Effector memory CD8-positive, alpha-beta T cell (primary cell): ENCODE measurements around the gene RNF181.
A peak's percentile ranks its signal among the peaks of the same experiment; 100 is the strongest.
"Not testable (repeated sequence)": the region's sequence is repeated elsewhere in the genome, so short reads cannot be mapped to it uniquely, and the experiment has no call there.

ENCODE experiments used
- ATAC-seq: fragments of 150-1000 bp; cut with Tn5 transposase; replicated peaks from 2 replicates; pipeline ENCODE4 v1.10.0; 2021; ENCODE audit warnings: mild to moderate bottlenecking, moderate library complexity
- DNase-seq, 3 experiments: peaks; one replicate each; pipeline ENCODE4 v3.0.0; 2021
- H3K27ac Mint-ChIP-seq, 2 donors: one replicate each; pipeline ENCODE4 v1.8.0; 2022; ENCODE audit warnings: mild to moderate bottlenecking in 2 of 2, mixed read lengths in 2 of 2, moderate library complexity in 2 of 2
- H3K27me3 Mint-ChIP-seq, 2 donors: one replicate each; pipeline ENCODE4 v1.8.0; 2022; ENCODE audit warnings: mixed read lengths in 2 of 2
- H3K36me3 Mint-ChIP-seq: one replicate; pipeline ENCODE4 v1.8.0; 2022; ENCODE audit warnings: mild to moderate bottlenecking, moderate library complexity, mixed read lengths; ENCODE audit not compliant: insufficient read depth
- H3K4me1 Mint-ChIP-seq, 2 donors: one replicate each; pipeline ENCODE4 v1.8.0; 2022; ENCODE audit warnings: low read depth in 2 of 2, mixed read lengths in 2 of 2
- H3K4me3 Mint-ChIP-seq, 2 donors: one replicate each; pipeline ENCODE4 v1.8.0; 2022; ENCODE audit warnings: mild to moderate bottlenecking in 2 of 2, mixed read lengths in 2 of 2, moderate library complexity in 2 of 2
- H3K9me3 Mint-ChIP-seq, 2 donors: one replicate each; pipeline ENCODE4 v1.8.0; 2022; ENCODE audit warnings: mixed read lengths in 2 of 2

The RNF181 gene

DNA sequence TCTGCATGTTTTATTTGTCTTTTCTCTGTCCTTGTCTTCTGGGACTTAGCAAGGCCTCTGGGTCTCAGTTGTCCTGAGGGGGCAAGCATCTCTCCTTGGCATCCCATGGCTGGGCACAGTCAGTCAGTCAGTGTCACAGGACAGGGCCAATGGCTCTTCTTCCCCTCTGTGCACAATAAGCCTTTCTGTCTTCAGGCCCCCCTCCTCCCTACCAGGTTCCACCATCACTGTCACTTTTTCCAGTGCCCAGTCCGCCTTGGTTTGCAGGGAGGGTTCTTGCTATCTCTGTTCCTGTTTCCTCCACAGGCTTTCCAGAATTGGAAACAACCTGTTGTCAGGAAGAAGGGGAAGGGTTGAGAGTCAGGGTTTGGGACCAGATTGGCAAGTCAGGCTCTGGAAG lies 13.1 kb upstream of the RNF181 start:
- H3K4me3 Mint-ChIP-seq = no peak overlapping the region
- H3K9me3 Mint-ChIP-seq = no peaks in the 10 kb centered on the region
- peaks cover 49 to 54% of the 10 kb centered on the region in 2 donors for H3K4me1 Mint-ChIP-seq

DNA sequence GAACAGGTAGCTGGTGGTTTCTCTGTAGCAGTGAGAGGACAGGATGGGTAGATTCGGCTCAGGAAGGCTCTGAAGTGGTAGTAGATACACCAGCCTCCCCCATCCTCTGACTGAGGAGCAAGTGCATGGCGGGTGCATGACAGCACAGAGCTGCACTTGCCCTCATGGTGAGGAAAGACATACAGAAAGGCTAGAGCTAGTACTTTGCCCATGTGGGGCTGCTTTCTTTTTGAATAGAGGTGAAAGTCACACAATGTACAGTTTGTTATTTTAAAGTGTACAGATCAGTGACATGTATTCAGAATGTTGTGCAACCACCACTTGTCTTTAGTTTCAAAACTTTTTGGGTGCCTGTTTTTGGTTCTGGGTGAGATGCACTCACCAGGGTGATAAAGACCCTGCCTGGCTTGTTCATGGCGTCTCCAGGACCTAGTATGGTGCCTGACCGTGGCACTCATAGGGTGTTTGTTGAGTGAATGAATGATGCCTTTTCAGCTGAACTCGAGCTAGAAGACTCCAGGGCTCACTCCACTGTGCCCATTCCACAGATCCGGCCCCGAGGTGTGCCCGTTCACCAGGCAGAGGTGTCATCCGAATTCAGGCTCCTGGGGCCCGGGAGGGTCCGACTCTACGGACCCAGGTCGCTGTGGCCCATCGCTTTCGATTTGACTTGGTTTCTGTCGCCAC lies 11.7 kb upstream of the RNF181 start:
- no peaks in the 10 kb centered on the region for H3K27me3 Mint-ChIP-seq
- H3K4me3 Mint-ChIP-seq = peak overlapping the region; percentile 78 to 85
- DNase-seq = peak in 1 of 3 experiments; percentile 23
- H3K27ac Mint-ChIP-seq = peak overlapping the region; percentile 86 to 89
- ATAC-seq = peak; percentile 44
- H3K9me3 Mint-ChIP-seq = no peaks in the 10 kb centered on the region
- peaks cover 42 to 48% of the 10 kb centered on the region in 2 donors for H3K4me1 Mint-ChIP-seq
- peaks cover 11% of the 10 kb centered on the region for H3K36me3 Mint-ChIP-seq

More for the DNA sequence above, 13.1 kb upstream of the RNF181 start:
- H3K36me3 Mint-ChIP-seq = peaks cover 15% of the 10 kb centered on the region
- peak overlapping the region in 1 of 2 donors; percentile 86 for H3K27ac Mint-ChIP-seq
- DNase-seq (no peak), ATAC-seq (no peak)
- no peaks in the 10 kb centered on the region for H3K27me3 Mint-ChIP-seq

DNA sequence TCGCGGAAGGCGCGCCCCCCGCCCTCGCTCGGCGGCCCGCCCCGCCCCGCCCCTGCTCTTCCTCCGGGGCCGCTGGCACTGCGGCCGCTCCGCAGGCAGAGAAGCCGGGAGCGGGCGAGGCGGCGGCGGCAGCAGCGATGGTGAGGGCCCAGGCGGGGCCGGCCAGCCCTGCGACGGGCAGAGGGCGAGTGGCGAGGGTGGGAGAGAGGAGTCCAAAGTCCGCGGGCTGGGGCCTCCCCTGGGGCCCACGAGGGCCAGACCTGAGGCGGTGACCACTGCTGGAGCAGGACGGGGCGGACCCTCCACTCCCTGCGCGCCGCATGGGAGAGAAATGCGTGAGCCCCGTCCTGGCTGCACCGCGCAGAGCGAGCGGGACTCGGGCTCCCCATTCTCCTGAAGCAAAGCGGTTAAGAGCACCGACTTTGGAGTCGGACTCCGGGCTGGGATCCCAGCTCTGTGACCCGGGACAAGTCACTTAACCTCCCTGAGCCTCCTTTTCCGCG lies 11.1 kb upstream of the RNF181 start, which contains the start of gene VAMP5:
VAMP5 (plus strand) TSS at position 78 of the 503 bp plus-strand sequence; CDS start at position 138, 60 bp downstream.
- H3K27ac Mint-ChIP-seq = peak within 1 kb of the TSS; percentile 89 to 90
- H3K4me3 Mint-ChIP-seq = peak within 1 kb of the TSS; percentile 78 to 85
- ATAC-seq = peak; percentile 69
- no peaks in the 10 kb centered on the region for H3K9me3 Mint-ChIP-seq
- peak in 1 of 3 experiments; percentile 15 for DNase-seq
- peaks cover 8% of the 10 kb centered on the region for H3K36me3 Mint-ChIP-seq
- H3K27me3 Mint-ChIP-seq = no peaks in the 10 kb centered on the region
- peaks cover 39 to 43% of the 10 kb centered on the region in 2 donors for H3K4me1 Mint-ChIP-seq

DNA sequence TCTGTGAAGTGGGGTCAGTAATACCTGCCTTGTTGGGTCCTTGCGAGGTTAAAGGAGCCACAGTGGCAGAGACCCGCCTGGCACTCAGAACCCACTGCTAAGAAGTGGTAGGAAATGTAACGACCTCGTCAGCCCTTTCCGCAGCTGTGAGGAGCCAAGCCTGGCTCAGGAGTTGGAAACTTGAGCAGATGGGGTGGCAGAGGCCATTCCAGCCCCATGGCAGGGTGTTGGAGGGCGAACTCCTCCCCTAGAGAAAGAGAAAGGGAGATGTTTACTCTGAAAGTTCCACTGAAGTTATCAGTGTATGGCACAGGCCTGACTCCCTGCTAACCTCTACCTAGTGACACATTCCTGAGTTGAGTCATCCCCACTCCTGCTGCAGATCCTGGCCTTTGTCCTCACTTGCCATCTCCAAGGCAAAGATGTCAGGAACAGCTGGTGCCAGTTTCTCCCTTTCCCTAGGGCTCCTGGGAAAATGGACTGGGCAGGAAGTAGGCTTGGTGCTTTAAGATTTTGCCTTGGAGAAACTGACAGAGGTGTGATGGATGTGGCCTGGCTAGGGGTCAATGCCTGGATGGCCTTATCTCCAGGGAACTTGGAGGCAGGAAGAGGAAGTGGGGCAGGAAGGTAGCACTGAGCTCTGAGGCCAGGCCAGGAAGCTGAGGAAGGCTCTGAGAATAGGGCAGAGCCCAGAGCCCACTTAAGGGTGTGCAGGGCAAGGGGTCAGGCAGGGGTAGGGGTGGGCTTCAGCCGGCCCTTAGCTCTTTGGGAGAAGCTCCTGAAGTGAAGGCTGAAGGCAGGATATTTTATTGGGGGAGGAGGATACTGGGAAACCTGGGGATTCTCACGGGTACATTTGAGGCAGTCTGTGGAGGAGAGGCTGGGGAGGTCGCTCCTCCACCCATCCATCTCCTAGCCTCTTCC lies 10.4 kb upstream of the RNF181 start:
- Mint-ChIP-seq H3K4me3 (peak overlapping the region; percentile 78 to 85), H3K27ac (peak overlapping the region; percentile 89 to 90), H3K36me3 (peaks cover 4% of the 10 kb centered on the region), H3K27me3 (no peaks in the 10 kb centered on the region), H3K4me1 (peaks cover 33 to 40% of the 10 kb centered on the region in 2 donors), H3K9me3 (no peaks in the 10 kb centered on the region)
- ATAC-seq (peak; percentile 50), DNase-seq (peak in 1 of 3 experiments; percentile 18)

DNA sequence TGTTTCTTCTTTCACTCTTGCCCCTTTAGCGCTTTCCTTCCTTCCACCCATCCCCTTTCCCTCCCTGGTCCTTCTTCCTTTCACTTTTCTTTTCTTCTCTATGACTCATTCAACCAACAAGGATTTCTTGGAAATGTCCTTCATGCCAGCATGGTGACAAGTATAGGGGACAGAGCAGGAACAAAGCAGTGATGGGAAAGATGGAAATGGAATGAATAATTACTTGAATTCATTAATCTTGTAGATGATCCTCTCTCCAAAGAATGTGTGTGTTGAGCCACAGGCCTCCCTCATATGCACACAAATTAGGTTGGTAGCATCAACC lies 9.8 kb upstream of the RNF181 start:
- no peak for DNase-seq
- H3K36me3 Mint-ChIP-seq = peaks cover 6% of the 10 kb centered on the region
- H3K4me1 Mint-ChIP-seq = peaks cover 31 to 41% of the 10 kb centered on the region in 2 donors
- H3K4me3 Mint-ChIP-seq = peak overlapping the region; percentile 78 to 85
- no peaks in the 10 kb centered on the region for H3K9me3 Mint-ChIP-seq
- H3K27me3 Mint-ChIP-seq = no peaks in the 10 kb centered on the region
- H3K27ac Mint-ChIP-seq = peak overlapping the region; percentile 89 to 90
- ATAC-seq = no peak

DNA sequence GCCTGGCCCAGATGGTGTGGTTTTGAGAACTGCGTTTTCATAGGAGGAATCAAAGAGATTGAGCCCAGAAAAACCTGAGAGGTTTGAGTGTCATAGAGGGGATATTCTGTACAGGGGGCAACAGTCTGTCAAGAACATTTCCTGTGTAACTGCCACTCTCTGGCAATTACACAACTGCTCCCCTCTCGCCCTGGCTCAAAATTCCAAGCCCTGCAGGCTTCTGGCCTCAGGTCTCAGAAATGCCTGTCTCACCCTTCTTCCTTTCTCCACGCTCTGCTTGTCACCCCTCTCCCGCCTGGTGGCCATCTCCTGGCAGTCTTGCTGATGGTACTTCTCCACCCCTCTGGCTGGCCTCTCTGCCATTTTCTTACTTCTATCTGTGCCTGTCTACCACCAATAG lies 7.3 kb upstream of the RNF181 start:
- H3K4me1 Mint-ChIP-seq = peaks cover 25 to 40% of the 10 kb centered on the region in 2 donors

DNA sequence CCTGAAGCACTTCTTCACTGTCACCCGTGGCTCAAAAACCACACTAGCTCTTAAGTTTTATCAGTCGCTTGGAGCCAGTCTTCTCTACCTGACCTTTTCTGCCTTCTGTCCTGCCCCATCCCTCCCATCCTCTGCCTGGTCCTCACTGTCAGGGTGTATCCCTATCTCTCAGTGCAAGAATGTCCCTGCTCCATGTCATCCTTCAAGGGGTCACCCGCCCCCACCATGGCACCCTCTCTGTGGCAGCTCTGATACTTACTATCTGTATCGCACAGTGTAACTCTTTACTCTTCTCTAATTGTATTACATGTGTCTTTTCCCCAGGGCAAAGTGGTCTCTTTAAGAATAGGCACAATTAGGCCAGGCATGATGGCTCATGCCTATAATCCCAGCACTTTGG lies 6.9 kb upstream of the RNF181 start:
- H3K27me3 Mint-ChIP-seq = no peaks in the 10 kb centered on the region
- H3K36me3 Mint-ChIP-seq = peaks cover 6% of the 10 kb centered on the region
- H3K27ac Mint-ChIP-seq = peak overlapping the region; percentile 13 to 70
- ATAC-seq (no peak), DNase-seq (no peak)
- peaks cover 21 to 39% of the 10 kb centered on the region in 2 donors for H3K4me1 Mint-ChIP-seq
- no peaks in the 10 kb centered on the region for H3K9me3 Mint-ChIP-seq
- H3K4me3 Mint-ChIP-seq = no peak overlapping the region

More for the DNA sequence above, 7.3 kb upstream of the RNF181 start:
- DNase-seq = no peak
- no peak for ATAC-seq
- Mint-ChIP-seq H3K36me3 (peaks cover 6% of the 10 kb centered on the region), H3K27ac (peak overlapping the region; percentile 13 to 70), H3K27me3 (no peaks in the 10 kb centered on the region), H3K9me3 (no peaks in the 10 kb centered on the region), H3K4me3 (no peak overlapping the region)

DNA sequence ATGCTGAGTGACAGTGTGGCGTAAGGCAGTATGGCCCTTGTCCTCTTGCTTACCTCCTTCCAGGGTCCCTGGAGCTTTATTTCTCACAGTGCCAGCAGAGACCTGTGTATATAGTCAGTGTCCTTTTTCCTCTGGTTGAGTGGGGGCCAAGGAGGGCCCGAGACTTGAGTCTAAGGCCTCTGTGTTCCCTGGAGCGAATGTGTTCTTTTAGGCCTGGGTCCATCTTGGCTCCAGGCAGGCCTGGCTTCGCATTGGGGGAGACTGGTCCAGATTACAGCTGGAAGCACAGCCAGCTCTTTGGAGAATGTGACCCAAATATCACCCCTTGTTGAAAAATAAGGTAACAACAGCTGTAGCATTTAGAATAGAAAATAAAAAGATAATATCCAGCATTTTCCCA lies 6.4 kb upstream of the RNF181 start:
- ATAC-seq (no peak), DNase-seq (no peak)
- no peaks in the 10 kb centered on the region for H3K9me3 Mint-ChIP-seq
- H3K4me1 Mint-ChIP-seq = peaks cover 23 to 42% of the 10 kb centered on the region in 2 donors
- peaks cover 6% of the 10 kb centered on the region for H3K36me3 Mint-ChIP-seq
- no peaks in the 10 kb centered on the region for H3K27me3 Mint-ChIP-seq
- H3K27ac Mint-ChIP-seq = peak overlapping the region in 1 of 2 donors; percentile 10
- no peak overlapping the region for H3K4me3 Mint-ChIP-seq

DNA sequence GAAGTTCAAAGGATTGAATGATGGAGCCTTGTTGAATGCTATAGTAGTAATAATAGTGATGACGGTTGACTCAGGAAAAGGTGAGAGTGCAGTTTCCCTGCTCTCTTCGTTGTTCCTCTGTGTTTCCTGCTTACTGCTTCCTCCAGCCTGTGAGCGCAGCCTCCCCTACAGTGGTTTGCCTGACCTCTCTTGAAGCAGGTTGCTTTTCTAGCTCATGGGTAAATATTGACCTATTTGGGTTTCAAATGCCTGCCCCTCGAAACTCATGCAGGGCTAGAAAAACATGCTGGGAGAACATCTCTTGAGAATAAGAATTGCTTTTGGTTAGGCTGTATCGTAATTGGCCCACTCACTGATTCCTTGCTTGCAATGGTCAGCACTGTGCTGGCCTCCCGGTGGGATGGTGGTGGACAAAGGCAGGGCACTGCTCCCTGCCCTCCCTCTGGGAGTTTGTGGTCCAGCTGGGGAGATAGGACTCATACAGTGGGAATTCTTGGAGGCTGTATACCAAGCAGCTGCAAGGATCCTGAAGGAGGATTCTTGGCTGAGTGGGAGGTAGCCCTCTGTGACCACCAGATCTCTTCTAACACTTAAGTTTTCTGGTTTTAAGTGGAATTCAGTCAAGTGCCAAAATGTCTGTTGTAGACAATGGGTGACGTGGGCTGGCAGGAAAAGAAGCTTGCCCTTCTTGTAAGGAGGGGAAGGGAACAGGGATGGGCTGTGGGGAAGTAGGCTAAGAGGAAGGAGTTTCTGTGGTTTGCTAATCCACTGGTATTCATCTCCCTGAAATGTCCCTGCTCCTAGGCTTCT lies 5.4 kb upstream of the RNF181 start:
- no peak overlapping the region for H3K4me3 Mint-ChIP-seq
- ATAC-seq (no peak), DNase-seq (no peak)
- H3K4me1 Mint-ChIP-seq = peaks cover 28 to 45% of the 10 kb centered on the region in 2 donors
- peaks cover 10% of the 10 kb centered on the region for H3K36me3 Mint-ChIP-seq
- peak overlapping the region in 1 of 2 donors; percentile 81 for H3K27ac Mint-ChIP-seq
- H3K9me3 Mint-ChIP-seq = no peaks in the 10 kb centered on the region
- no peaks in the 10 kb centered on the region for H3K27me3 Mint-ChIP-seq

DNA sequence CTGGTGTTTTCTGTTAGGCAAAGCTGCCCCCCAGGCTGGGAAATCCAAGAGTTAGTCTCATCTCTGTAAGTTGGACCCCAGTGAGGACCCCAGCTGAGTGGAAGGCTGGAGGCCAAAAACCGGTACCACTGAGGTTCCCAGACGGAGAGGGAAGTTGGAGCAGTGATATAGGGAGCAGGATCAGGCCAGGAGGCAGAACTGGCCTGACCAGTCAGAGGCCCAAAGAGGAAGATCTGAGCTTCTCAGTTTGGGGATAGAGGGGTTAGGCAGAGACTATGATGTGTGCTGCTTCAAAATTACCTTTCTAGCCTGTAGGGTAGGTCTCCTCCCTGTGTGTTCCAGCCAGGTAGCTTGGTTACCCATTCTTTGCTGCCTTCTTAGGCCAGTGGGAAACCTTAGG lies 4.6 kb upstream of the RNF181 start:
- no peaks in the 10 kb centered on the region for H3K27me3 Mint-ChIP-seq
- ATAC-seq (no peak), DNase-seq (no peak)
- H3K4me1 Mint-ChIP-seq = peaks cover 28 to 44% of the 10 kb centered on the region in 2 donors
- no peak overlapping the region for H3K27ac Mint-ChIP-seq
- H3K36me3 Mint-ChIP-seq = peaks cover 18% of the 10 kb centered on the region
- H3K4me3 Mint-ChIP-seq = no peak overlapping the region
- no peaks in the 10 kb centered on the region for H3K9me3 Mint-ChIP-seq

DNA sequence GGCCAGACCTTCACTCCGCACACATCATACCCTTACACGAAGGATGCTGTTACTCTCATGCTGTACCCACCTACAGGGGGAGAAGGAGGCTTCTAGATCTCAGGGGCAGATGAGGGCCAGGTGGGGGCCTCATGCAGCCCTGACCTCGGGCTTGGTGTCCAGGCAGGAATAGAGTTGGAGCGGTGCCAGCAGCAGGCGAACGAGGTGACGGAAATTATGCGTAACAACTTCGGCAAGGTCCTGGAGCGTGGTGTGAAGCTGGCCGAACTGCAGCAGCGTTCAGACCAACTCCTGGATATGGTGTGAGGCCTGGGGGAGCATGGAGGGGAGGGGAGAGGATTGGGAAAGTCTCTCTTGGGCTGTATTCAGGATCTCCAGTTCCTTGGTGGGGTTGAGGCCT lies 4.0 kb upstream of the RNF181 start:
- Mint-ChIP-seq H3K36me3 (peaks cover 19% of the 10 kb centered on the region), H3K9me3 (no peaks in the 10 kb centered on the region), H3K27me3 (no peaks in the 10 kb centered on the region), H3K4me1 (peaks cover 33 to 44% of the 10 kb centered on the region in 2 donors), H3K4me3 (no peak overlapping the region), H3K27ac (peak overlapping the region in 1 of 2 donors; percentile 35)
- no peak for DNase-seq
- ATAC-seq = no peak

DNA sequence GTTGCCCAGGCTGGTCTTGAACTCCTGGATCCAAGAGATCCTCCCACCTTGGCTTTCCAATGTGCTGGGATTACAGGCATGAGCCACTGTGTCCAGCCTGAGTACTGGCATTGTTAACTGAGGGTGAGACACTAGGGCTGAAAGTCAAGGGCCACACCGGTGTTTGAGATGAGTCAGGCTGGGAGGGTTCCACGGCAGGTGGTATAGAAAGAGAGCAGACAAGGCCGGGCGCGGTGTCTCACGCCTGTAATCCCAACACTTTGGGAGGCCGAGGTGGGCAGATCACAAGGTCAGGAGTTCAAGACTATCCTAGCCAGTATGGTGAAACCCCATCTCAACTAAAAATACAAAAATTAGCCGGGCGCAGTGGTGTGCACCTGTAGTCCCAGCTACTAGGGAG lies 3.2 kb upstream of the RNF181 start:
- not testable (repeated sequence) for H3K27me3 Mint-ChIP-seq, ATAC-seq, DNase-seq, H3K9me3 Mint-ChIP-seq
- H3K4me1 Mint-ChIP-seq = peaks cover 38 to 49% of the 10 kb centered on the region in 2 donors
- H3K4me3 Mint-ChIP-seq = peak overlapping the region in 1 of 2 donors; percentile 25
- peak overlapping the region in 1 of 2 donors; percentile 29 for H3K27ac Mint-ChIP-seq
- H3K36me3 Mint-ChIP-seq = peaks cover 19% of the 10 kb centered on the region

DNA sequence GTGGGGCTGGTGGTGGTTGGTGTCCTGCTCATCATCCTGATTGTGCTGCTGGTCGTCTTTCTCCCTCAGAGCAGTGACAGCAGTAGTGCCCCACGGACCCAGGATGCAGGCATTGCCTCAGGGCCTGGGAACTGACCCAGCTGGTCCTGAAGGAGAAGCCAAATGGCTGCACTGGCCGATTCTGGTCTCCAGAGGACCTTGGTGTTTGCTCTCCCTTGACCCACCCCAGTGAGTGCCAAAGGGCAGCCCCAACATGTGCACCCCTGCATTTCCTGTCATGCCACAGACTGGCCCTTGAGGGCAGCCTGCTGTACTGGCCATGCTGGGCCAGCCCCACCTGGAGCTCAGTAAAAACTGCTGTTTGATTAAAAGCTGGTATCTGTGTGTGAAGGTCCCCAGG lies 2.5 kb upstream of the RNF181 start:
- peaks cover 38 to 45% of the 10 kb centered on the region in 2 donors for H3K4me1 Mint-ChIP-seq

More for the DNA sequence above, 2.5 kb upstream of the RNF181 start:
- no peaks in the 10 kb centered on the region for H3K9me3 Mint-ChIP-seq
- DNase-seq = no peak
- ATAC-seq = no peak
- H3K36me3 Mint-ChIP-seq = peaks cover 19% of the 10 kb centered on the region
- peak overlapping the region; percentile 60 to 77 for H3K27ac Mint-ChIP-seq
- no peak overlapping the region for H3K4me3 Mint-ChIP-seq
- no peaks in the 10 kb centered on the region for H3K27me3 Mint-ChIP-seq
